Measurements from ENCODE around the gene PRSS33.

The PRSS33 gene

DNA sequence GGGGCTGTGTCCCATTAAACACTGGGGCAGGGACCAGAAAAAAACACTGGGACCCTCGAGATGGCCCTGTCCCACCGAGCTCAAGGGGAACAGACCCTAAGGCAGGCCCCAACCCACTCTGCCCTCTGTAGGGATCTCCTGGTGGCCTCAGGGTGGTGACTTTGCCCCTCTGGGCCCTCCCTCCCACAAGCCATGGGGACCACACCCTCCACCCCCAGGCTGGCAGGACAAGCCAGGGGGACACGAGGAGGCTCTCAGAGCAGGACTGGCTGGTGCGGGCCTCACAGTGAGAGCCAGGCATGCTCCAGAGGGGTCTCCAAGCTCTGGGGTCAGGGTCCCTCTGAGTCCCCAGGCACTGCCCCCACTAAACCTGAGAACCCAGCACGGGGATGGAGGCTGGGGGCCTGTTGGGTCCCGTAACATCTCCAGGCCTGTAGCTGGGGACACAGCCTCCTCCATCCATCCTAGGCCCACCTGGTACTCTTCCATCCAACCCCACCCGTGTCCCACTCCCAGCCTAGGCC is 49.4 kb downstream of the PRSS33 start:
- DNase-seq = no peak

DNA sequence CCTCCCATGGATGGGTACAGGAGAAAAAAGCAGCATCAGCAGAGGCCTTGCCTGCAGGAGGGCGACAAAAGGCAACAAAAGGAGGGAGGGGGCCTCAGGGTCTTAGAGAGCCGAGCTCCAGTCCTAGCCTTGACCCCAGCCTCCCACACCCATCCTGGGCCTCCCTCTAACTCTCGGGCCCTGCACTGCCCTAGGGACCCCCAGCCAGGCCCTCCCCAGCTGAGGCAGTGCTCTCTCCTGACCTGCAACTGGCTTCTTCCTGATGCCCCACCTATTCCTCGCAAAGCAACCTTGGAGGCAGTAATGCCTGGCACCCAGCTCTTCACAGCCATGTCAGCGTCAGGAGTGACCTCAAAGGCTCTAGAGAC is 50.1 kb downstream of the PRSS33 start:
- DNase-seq = no peak

DNA sequence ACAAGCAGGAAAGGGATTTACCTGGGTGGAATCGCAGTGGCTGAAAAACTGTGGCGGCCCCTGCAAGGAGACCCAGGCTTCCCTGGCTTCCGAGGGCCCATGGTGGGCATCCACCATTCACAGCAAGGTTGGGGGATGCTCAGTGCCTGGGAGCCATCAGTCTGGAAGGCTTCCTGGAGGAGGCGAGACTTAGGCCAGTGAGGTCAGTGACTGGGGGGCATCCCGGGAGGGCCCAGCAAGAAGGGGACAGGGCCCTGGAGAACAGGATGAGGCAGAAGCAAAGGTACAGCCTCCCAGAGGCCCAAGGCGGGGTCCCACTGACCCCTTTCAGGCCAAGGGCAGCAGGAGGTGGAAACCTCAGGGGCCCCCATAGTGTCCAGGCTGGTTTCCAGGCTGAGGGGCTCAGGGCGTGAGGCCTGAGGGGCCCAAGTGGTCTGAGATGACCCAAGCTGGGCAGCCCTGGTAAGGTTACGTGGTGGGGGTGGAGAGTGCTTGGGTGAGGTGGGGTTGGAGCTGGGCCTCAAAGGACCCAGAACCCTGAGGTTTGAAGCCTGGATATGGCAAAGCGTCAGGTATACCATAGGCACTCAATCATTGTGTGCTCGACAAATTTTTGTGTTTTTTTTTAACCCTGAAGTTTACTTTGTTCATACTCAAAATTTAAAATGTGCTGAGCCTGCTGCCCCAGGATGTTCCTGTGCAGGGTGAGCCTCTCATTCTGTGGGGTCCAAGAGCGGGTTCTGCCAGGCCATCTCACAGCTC is 50.7 kb downstream of the PRSS33 start:
- DNase-seq = no peak

DNA sequence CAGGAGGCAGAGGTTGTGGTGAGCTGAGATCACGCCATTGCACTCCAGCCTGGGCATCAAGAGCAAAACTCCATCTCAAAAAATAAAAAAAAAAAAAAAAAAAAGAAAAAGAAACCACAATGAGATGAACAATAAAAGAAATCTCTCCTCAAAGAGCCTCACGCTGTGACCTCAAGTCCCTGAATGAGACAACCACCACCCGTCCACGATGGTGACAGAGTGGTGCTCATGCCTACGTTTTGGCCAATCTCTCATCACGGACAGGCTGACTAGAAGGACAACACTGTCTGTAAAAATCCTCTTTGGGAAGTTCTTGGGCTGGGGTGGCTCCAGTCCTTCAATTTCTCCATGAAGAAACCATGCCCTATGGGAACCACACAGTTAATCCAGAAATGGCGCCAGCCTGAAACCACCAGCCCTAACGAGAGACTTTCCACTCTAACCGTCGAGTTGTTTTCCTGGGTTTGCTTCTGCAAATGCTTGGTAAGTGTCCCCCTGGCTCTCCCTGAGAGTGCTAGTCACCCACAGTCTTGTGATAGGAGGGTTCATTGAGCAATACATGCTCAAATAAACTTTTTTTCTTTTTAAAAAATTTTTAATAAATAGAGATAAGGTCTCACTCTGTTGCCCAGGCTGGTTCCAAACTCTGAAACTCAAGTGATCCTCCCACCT is 52.4 kb downstream of the PRSS33 start:
- no peak for DNase-seq

Measured in 8988T (cell line).